Measurements from ENCODE around the gene CAB39. TPM values are rescaled to one million over a fixed set of nuclear protein-coding genes. Genes with fewer than 3 reads are reported as not detected.

The CAB39 gene
- total RNA-seq, 4 donors from 2014 or later, result 60.2 to 124 (median 72.2) TPM

GRCh38 chr2:230751062-230751461 lies 38.4 kb downstream of the CAB39 start:
- H3K27ac ChIP-seq, result no peak overlapping the region
- no peaks in the 10 kb centered on the region for H3K36me3 ChIP-seq
- no peaks in the 10 kb centered on the region for H3K9me3 ChIP-seq
- TF ChIP-seq POLR2A (IDR thresholded peaks at IDR 0.05), result no peak
- TF ChIP-seq CTCF (IDR thresholded peaks at IDR 0.05), result no peak
- no peaks in the 10 kb centered on the region for H3K27me3 ChIP-seq
- DNase-seq, result no peak
- no peak overlapping the region for H3K4me3 ChIP-seq
- H3K4me1 ChIP-seq, result peaks cover 0 to 5% (median 0%) of the 10 kb centered on the region in 4 donors

- no peak for TF ChIP-seq CTCF (IDR thresholded peaks at IDR 0.05)
- DNase-seq, result no peak
- no peaks in the 10 kb centered on the region for H3K36me3 ChIP-seq
- no peaks in the 10 kb centered on the region for H3K27me3 ChIP-seq
- H3K27ac ChIP-seq, result no peak overlapping the region
- H3K4me1 ChIP-seq, result peaks cover 0 to 25% (median 0%) of the 10 kb centered on the region in 4 donors
- no peak overlapping the region for H3K4me3 ChIP-seq
- H3K9me3 ChIP-seq, result no peaks in the 10 kb centered on the region
Observed at GRCh38 chr2:230754200-230754599, 41.6 kb downstream of the CAB39 start.

GRCh38 chr2:230757476-230757875 lies 44.8 kb downstream of the CAB39 start:
- Histone ChIP-seq H3K27me3 (no peaks in the 10 kb centered on the region), H3K4me3 (no peak overlapping the region), H3K27ac (peak overlapping the region in 1 of 4 donors; percentile 44), H3K4me1 (peaks cover 0 to 25% (median 0%) of the 10 kb centered on the region in 4 donors), H3K9me3 (no peaks in the 10 kb centered on the region), H3K36me3 (peaks cover 0 to 15% (median 0%) of the 10 kb centered on the region in 3 donors)
- no peak for DNase-seq
- TF ChIP-seq CTCF (IDR thresholded peaks at IDR 0.05) (no peak), POLR2A (IDR thresholded peaks at IDR 0.05) (no peak)

GRCh38 chr2:230758566-230759480 lies 46.2 kb downstream of the CAB39 start:
- TF ChIP-seq POLR2A (IDR thresholded peaks at IDR 0.05), result no peak
- TF ChIP-seq CTCF (IDR thresholded peaks at IDR 0.05), result no peak
- no peaks in the 10 kb centered on the region for H3K9me3 ChIP-seq
- H3K4me1 ChIP-seq, result peaks cover 0 to 25% (median 0%) of the 10 kb centered on the region in 4 donors
- H3K36me3 ChIP-seq, result peaks cover 0 to 25% (median 0%) of the 10 kb centered on the region in 3 donors
- peak overlapping the region in 2 of 4 donors; percentile 44 to 48 for H3K27ac ChIP-seq
- H3K27me3 ChIP-seq, result no peaks in the 10 kb centered on the region
- DNase-seq, result no peak
- no peak overlapping the region for H3K4me3 ChIP-seq

GRCh38 chr2:230759481-230760167 lies 47.0 kb downstream of the CAB39 start:
- no peak for DNase-seq
- Histone ChIP-seq H3K4me3 (no peak overlapping the region), H3K9me3 (no peaks in the 10 kb centered on the region), H3K27ac (peak overlapping the region in 2 of 4 donors; percentile 5 to 42), H3K36me3 (peaks cover 0 to 30% (median 0%) of the 10 kb centered on the region in 3 donors), H3K27me3 (no peaks in the 10 kb centered on the region), H3K4me1 (peaks cover 0 to 25% (median 0%) of the 10 kb centered on the region in 4 donors)
- TF ChIP-seq CTCF (IDR thresholded peaks at IDR 0.05), result no peak
- no peak for TF ChIP-seq POLR2A (IDR thresholded peaks at IDR 0.05)
